Left ventricle myocardium inferior (tissue), 1 donor: ENCODE results near the gene VAT1L. TPM values are rescaled to one million over a fixed set of nuclear protein-coding genes. Genes with fewer than 3 reads are reported as not detected.

ENCODE experiments used
- DNase-seq: peaks from one replicate; pipeline ENCODE4 v3.0.0-alpha.2; 2020
- H3K27ac ChIP-seq: fragments of 200-600 bp; replicated peaks from 2 replicates; pipeline ENCODE4 v1.8.0; 2021
- H3K27me3 ChIP-seq: fragments of 200-600 bp; 2 replicates; pipeline ENCODE4 v1.8.0; 2021; ENCODE audit warnings: low read depth
- H3K36me3 ChIP-seq: fragments of 200-600 bp; 2 replicates; pipeline ENCODE4 v1.8.0; 2021
- H3K4me1 ChIP-seq: fragments of 200-600 bp; 2 replicates; pipeline ENCODE4 v1.8.0; 2021
- H3K4me3 ChIP-seq: fragments of 200-600 bp; 2 replicates; pipeline ENCODE4 v1.8.0; 2021; ENCODE audit warnings: mild to moderate bottlenecking, moderate library complexity
- H3K9me3 ChIP-seq: fragments of 200-600 bp; replicated peaks from 2 replicates; pipeline ENCODE4 v1.8.0; 2021
- CTCF ChIP-seq: fragments of 200-600 bp; IDR thresholded peaks from 2 replicates; pipeline ENCODE4 v1.8.0; 2021; ENCODE audit warnings: antibody characterized with exemption, mild to moderate bottlenecking, borderline replicate concordance
- intact Hi-C: fragments of 100-400 bp; cut with micrococcal nuclease; formaldehyde crosslinking; loops from one replicate; pipeline ENCODE4 v1.11.0; 2022
- total RNA-seq: library from RNA; stranded (reverse); fragmentation: NEBNext Ultra II Directional; extraction: Animal tissue kit (Norgen Biotek cat#: 25700); gene quantifications from one replicate; pipeline ENCODE4 v1.2.1, GENCODE V29; 2021
- donor health status: DM: no; HTN: yes; CAD: no; lungs with severe emphysema.

The VAT1L gene
- total RNA-seq, 1 donor from 2014 or later = 13.1 TPM

GRCh38 chr16:77849646-77850258 is 61.4 kb downstream of the VAT1L start:
- intact Hi-C loops = no loop called here
- peak; percentile 22 for DNase-seq

GRCh38 chr16:77850636-77851333 is 62.4 kb downstream of the VAT1L start:
- H3K4me1 ChIP-seq = peaks cover 9% of the 10 kb centered on the region
- no peak overlapping the region for H3K4me3 ChIP-seq
- no peaks in the 10 kb centered on the region for H3K9me3 ChIP-seq
- no peak for DNase-seq
- no peaks in the 10 kb centered on the region for H3K36me3 ChIP-seq
- no peaks in the 10 kb centered on the region for H3K27me3 ChIP-seq
- TF ChIP-seq CTCF = no peak
- H3K27ac ChIP-seq = no peak overlapping the region
- intact Hi-C loops = no loop called here

More at GRCh38 chr16:77849646-77850258, 61.4 kb downstream of the VAT1L start:
- peak overlapping the region; percentile 50 for H3K27ac ChIP-seq
- H3K9me3 ChIP-seq = no peaks in the 10 kb centered on the region
- TF ChIP-seq CTCF = no peak
- H3K36me3 ChIP-seq = no peaks in the 10 kb centered on the region
- no peak overlapping the region for H3K4me3 ChIP-seq
- peaks cover 7% of the 10 kb centered on the region for H3K27me3 ChIP-seq
- H3K4me1 ChIP-seq = peaks cover 9% of the 10 kb centered on the region

- Histone ChIP-seq H3K27ac (no peak overlapping the region), H3K27me3 (no peaks in the 10 kb centered on the region), H3K4me3 (no peak overlapping the region), H3K4me1 (peaks cover 13% of the 10 kb centered on the region), H3K36me3 (no peaks in the 10 kb centered on the region), H3K9me3 (no peaks in the 10 kb centered on the region)
- no peak for DNase-seq
- intact Hi-C loops = no loop called here
- no peak for TF ChIP-seq CTCF
Observed at GRCh38 chr16:77853161-77853560, 64.8 kb downstream of the VAT1L start.

- no peaks in the 10 kb centered on the region for H3K9me3 ChIP-seq
- no peaks in the 10 kb centered on the region for H3K36me3 ChIP-seq
- intact Hi-C loops = no loop called here
- peaks cover 29% of the 10 kb centered on the region for H3K4me1 ChIP-seq
- no peak for TF ChIP-seq CTCF
- no peak overlapping the region for H3K4me3 ChIP-seq
- H3K27ac ChIP-seq = no peak overlapping the region
- no peaks in the 10 kb centered on the region for H3K27me3 ChIP-seq
- no peak for DNase-seq
Observed at GRCh38 chr16:77856438-77857160, 68.2 kb downstream of the VAT1L start.

- no peak for DNase-seq
- intact Hi-C loops = no loop called here
- peaks cover 44% of the 10 kb centered on the region for H3K4me1 ChIP-seq
Observed at GRCh38 chr16:77858060-77858459, 69.7 kb downstream of the VAT1L start.

More at GRCh38 chr16:77858060-77858459, 69.7 kb downstream of the VAT1L start:
- H3K27ac ChIP-seq = peak overlapping the region; percentile 88
- no peak for TF ChIP-seq CTCF
- no peak overlapping the region for H3K4me3 ChIP-seq
- no peaks in the 10 kb centered on the region for H3K36me3 ChIP-seq
- no peaks in the 10 kb centered on the region for H3K9me3 ChIP-seq
- H3K27me3 ChIP-seq = no peaks in the 10 kb centered on the region
